Measurements from ENCODE around the gene ZNF335. TPM values are rescaled to one million over a fixed set of nuclear protein-coding genes. Genes with fewer than 3 reads are reported as not detected.
"Not testable (repeated sequence)": the region's sequence is repeated elsewhere in the genome, so short reads cannot be mapped to it uniquely, and the experiment has no call there.

ZNF335 gene
- polyA plus RNA-seq, 4 donors, result 11.6 to 17.9 (median 12.5) TPM

DNA sequence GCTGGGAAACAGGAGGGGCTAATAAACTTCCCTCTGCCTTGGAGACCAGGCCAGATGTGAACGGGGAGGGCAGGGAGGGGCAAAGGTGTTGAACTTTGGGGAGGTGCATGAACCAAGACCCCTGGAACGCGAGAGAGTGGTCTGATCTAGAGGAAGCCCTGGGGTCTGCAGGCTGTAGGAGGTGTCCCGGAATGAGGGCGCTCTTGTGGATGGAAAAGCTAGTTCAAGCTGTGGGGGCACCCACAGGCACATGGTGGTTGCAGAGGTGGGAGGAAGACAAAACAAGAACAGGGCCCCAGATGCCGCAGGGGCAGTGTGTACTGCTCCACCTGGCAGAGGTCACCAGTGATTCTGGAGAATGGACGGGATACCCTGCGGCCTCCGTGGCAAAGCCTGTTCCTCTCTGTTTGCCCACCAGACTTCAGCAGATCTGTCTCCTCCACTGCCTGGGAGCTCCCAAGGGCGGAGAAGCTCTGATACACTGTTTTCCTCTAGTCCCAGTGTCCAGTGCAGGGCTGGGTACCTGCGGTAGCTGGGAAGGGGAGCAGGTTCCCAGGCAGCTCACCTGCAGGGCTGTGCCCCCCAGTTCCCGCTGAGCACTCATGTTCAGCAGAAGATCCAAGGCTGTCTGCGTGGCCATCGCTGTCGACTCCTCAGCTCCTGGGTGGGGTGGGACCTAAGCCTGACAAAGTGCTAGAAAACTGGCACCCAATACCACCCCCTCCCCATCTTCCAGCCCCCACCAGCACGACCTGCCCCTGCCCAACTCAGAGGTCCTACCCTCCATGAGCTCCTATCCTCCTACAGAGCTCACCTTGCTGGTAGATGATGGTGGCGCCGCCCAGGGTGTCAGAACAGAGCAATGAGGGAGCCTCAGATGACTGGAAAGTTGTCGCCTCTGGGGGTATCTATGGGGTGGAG, 14.7 kb downstream of the ZNF335 start:
- DNase-seq (ENCODE audit: low read depth in 4 of 4, low spot score in 3 of 4), result no peak

DNA sequence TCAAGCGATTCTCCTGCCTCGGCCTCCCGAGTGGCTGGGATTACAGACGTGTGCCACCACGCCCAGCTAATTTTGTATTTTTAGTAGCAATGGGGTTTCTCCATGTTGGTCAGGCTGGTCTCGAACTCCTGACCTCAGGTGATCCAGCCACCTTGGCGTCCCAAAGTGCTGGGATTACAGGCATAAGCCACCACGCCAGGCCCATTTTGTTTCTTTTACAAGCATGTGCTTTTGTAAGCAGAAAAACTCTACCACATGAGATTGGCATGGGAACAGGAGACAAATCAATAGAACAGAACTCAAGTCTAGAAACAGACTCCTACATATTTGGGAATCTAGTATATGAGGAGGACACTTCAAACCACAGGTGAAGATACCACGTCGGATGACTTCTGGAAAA, 15.7 kb downstream of the ZNF335 start:
- DNase-seq (ENCODE audit: low read depth in 4 of 4, low spot score in 3 of 4), result not testable (repeated sequence)

DNA sequence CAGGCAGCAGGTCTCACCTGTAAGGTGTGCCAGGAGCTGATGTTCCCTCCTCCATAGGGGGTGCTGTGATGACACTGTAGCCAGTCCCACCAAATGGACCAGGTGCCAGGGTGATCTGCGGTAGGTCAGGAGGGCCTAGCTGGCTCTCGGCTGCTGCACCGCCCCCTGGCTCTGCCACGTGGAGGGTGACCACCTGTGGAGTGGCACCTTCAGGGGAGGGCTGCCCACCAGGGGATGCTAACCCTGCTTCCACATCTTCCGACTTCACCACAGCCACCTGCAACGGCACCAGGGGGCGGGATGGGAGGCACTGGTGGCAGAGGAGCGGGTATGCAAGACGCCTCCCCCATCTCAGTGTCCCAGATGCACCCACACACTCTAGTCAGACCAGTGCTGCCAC, 18.3 kb downstream of the ZNF335 start:
- no peak for DNase-seq (ENCODE audit: low read depth in 4 of 4, low spot score in 3 of 4)

DNA sequence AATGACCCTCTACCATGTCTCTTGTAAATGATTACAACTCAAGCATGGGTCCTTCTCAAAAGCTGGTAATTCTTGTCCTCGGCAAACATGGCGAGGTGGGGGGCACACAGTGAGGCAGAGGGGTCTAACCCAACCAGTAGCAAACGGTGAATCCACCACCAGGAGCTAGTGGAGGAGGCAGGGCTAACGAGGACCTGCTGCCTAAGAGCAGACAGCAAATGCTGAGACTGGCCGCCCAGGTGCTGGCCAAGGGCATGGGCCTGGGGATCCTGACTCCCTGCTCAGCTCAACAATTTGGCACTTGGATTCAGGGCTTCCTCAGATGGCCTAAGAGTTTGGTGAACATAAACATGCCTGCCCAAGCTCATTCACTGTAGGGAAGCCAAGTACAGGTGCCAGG, 19.1 kb downstream of the ZNF335 start:
- DNase-seq (ENCODE audit: low read depth in 4 of 4, low spot score in 3 of 4), result no peak

- DNase-seq (ENCODE audit: low read depth in 4 of 4, low spot score in 3 of 4), result no peak
Measured at GRCh38 chr20:45951925-45952834, 19.8 kb downstream of the ZNF335 start.

- DNase-seq (ENCODE audit: low read depth in 4 of 4, low spot score in 3 of 4), result no peak
Measured at GRCh38 chr20:45950330-45950646, 21.7 kb downstream of the ZNF335 start.

DNA sequence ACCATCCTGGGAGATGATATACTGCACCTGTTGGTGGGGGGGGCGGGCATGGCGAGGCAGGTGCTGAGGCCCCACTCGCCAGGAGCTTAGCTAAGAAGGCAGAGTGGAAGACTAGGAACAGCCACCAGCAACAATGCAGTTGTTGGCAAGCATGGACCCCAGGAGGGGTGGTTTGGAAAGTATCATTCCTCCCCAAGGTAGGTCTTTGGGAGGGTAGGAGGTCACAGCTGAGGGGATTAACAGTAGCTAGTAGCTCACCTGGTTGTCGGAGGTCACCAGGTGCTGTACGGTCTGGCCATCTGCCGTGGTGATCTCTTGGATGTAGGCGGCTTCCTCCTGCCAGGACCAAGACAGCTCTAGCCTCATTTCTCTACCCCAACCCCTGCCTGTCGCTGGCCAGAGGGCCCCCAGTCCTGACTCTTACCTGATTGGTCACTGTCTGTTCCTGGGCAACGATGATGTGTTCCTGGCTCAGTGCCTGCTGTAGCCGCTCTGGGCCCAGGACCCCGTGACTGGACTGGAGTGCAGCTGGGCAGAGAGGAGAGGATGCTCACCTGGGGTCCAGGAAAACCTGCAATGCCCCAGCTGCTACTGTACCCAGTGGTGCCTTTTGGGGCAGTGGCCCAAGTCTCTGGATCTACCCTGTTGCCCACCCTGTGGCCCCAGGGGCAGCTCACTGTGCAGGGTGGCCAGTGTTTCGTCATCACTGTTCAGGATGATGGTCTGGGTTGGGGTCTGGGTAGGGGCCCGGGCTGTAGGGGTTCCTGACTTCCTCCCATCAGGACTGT, 22.3 kb downstream of the ZNF335 start:
- no peak for DNase-seq (ENCODE audit: low read depth in 4 of 4, low spot score in 3 of 4)

- DNase-seq (ENCODE audit: low read depth in 4 of 4, low spot score in 3 of 4), result no peak
Measured at GRCh38 chr20:45948742-45949541, 23.1 kb downstream of the ZNF335 start.

DNA sequence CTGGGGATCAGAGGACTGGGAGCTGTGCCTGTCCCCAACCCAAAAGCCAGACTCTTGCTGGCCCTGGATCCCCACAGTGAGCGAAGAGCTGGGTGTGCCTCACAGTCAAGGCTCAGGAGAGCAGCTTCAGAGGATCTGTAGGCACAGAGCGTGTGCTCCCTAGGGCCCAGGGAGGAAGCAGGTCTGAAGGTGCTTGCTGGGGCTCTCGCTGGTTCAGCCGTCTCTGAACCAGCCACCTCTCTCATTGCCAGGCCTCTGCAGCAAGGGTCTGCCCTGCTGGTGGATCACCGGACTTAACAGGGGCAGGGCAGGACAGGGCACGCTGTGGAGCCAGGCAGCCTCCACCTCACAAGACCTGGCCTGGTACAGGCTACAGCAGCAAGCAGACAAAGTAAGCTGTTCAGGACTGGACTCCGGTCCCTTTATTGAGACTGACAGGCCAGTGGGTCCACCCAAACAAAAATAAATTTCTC, 23.7 kb downstream of the ZNF335 start:
- DNase-seq (ENCODE audit: low read depth in 4 of 4, low spot score in 3 of 4), result no peak

GRCh38 chr20:45947110-45947866, 24.7 kb downstream of the ZNF335 start:
- DNase-seq (ENCODE audit: low read depth in 4 of 4, low spot score in 3 of 4), result no peak

DNA sequence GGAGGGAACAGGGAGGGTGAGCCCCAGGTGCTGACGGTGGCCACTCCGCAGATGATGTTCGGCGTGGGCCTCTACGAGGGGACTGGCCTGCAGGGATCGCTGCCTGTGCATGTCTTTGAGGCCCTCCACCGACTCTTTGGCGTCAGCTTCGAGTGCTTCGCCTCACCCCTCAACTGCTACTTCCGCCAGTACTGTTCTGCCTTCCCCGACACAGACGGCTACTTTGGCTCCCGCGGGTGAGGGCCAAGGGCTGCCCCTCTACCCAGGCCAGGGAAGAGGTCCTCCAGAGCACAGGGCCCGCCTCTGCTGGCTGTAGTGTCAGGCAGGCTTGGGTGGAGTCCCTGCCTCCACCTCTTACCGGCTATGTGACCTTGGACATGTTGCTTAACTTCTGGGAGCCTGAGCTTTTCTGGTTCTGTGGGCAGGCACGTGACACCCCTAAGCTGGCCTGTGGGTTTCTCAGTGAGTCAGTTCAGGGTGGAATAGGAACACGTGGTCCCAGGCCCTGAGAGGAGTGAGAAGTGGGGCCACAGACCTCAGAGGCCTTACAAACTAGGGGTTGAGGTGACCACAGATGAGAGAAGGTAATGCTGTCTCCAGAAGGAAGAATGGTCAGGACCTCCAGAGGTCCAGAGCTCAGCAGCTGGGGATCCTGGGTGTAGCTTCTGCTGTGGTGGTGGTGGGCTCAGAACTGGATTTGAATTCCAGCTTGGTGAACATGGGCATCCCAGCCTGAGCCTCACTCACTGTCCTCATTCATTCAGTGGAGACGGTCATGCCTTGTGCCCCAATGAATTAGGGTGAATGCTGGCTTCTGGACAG, 25.6 kb downstream of the ZNF335 start:
- no peak for DNase-seq (ENCODE audit: low read depth in 4 of 4, low spot score in 3 of 4)

GRCh38 chr20:45945678-45946148, 26.3 kb downstream of the ZNF335 start:
- DNase-seq (ENCODE audit: low read depth in 4 of 4, low spot score in 3 of 4), result no peak

DNA sequence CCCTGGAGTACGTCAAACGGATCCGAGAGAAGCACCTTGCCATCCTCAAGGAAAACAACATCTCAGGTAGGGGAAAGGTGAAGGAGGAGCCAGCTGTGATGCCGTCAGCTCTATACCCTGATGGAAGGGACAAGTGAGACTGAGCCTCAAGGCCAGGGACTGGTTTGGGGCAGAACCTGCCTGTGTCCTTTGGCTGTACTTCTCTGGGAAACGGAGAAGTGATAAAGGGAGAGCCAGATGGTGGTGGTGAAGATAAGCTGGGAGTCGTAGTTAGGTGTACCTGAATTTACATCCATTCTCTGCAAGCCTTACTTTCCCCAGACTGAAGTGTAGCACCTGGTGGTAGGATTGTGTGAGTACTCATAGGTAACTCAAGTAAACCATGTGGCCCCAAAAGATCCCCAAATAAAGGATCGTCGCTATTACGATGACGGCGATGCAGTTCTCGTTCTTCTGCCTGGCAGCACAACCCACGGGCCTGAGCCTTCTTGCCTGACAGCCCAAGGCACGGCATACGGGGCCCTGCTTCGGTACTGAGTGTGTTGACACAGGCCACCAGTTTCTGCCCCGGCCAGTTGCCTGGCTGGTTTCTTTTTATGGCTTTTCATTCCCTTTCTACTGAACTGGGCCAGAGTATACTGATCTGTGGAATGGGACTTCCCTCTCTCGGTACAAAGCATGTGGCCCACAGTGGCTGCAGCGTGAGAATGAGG, 26.9 kb downstream of the ZNF335 start:
- no peak for DNase-seq (ENCODE audit: low read depth in 4 of 4, low spot score in 3 of 4)

- no peak for DNase-seq (ENCODE audit: low read depth in 4 of 4, low spot score in 3 of 4)
Measured at GRCh38 chr20:45944151-45944964, 27.6 kb downstream of the ZNF335 start.

DNA sequence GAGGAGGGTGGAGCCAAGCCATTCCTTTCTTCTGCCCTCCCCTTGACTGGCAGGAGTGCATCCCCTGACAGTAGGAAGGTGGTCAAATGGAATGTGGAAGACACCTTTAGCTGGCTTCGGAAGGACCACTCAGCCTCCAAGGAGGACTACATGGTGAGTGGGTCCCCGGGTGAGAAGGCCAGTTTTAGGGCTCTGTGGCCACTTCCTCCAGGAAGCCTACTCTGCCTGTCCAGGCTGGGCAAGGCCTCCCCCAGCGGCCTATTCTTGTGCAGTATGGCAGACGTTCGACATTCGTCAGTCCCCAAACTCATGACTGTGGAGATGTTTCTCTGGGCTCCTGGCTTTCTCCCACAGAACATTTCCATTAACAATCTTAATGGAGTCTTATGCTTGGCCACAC, 28.4 kb downstream of the ZNF335 start:
- DNase-seq (ENCODE audit: low read depth in 4 of 4, low spot score in 3 of 4), result no peak

DNA sequence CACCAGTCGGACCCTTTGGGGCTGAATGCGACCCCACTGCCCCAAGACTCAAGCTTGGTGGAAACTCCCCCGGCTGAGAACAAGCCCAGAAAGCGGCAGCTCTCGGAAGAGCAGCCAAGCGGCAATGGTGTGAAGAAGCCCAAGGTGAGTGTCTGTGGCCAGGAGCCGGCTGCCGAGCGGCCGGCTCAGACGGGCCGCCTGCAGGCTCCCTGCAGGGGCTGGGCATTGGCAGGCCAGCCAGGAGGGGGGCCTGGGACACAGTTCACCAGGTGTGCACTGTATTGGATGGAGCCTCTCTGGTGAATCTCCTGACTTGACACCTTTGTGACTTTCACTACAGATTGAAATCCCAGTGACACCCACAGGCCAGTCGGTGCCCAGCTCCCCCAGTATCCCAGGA, 31.5 kb downstream of the ZNF335 start:
- DNase-seq (ENCODE audit: low read depth in 4 of 4, low spot score in 3 of 4), result no peak

DNA sequence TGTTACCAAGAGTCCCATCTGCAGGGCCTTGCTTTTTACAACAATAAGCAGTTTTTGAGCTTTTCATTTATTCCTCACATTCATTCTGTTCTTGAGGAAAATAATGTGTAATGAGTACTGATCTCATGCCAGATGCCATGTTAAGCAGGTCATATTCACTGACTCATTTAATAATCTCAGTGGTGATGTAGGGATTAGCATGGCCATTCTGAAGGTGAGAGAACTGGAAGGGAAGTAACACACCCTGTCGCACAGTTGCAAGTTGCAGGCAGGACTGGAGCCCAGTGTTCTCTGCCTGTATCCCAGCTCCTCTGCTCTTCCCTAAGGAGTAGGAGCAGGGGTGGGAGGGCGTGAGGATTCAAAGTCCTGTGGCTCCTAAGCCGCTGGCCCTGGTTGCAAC, 31.9 kb downstream of the ZNF335 start:
- no peak for DNase-seq (ENCODE audit: low read depth in 4 of 4, low spot score in 3 of 4)

Measured in left renal pelvis (tissue), 4 donors.